Panc1 (cell line): ENCODE data around the gene DOP1A. TPM values are rescaled to one million over a fixed set of nuclear protein-coding genes. Genes with fewer than 3 reads are reported as not detected.

ENCODE experiments used
- ATAC-seq: fragments of 200-7000 bp; cut with Tn5 transposase; 2 replicates; pipeline ENCODE4 v1.9.1; 2020; ENCODE audit warnings: mild to moderate bottlenecking, moderate library complexity
- BruUV-seq: library from RNA; stranded (reverse); fragments of 400-500 nt; replicated peaks from 2 replicates; lab custom pipeline; 2021; lab: Mats Ljungman, UMichigan
- CTCF ChIA-PET: fragments of 300-600 bp; sonication (Branson Sonifier 250); formaldehyde crosslinking; loops from one replicate; lab custom pipeline; 2022; ENCODE audit warnings: antibody characterized with exemption; lab: Charles Lee
- POLR2A ChIA-PET: fragments of 300-600 bp; sonication (Branson Sonifier 250); formaldehyde crosslinking; loops from one replicate; lab custom pipeline; 2022; ENCODE audit warnings: antibody characterized with exemption; lab: Charles Lee
- DNase-seq: peaks from one replicate; pipeline ENCODE4 v3.0.0-alpha.2; 2010; ENCODE audit warnings: low read depth, low spot score
- H3K27ac ChIP-seq: 2 replicates; pipeline ENCODE4 v1.5.1; 2011; ENCODE audit warnings: mild to moderate bottlenecking, low read length, inconsistent platforms
- H3K27me3 ChIP-seq: fragments of 200-500 bp; sonication (Bioruptor generic); 2 replicates; pipeline ENCODE4 v1.6.0; 2014; ENCODE audit warnings: low read length, inconsistent platforms; ENCODE audit not compliant: control insufficient read depth, insufficient read depth
- H3K36me3 ChIP-seq: fragments of 200-500 bp; sonication (Bioruptor generic); 2 replicates; pipeline ENCODE4 v1.5.1; 2014; ENCODE audit warnings: inconsistent platforms, mild to moderate bottlenecking, low read length, moderate library complexity; ENCODE audit not compliant: control insufficient read depth, insufficient read depth
- H3K4me1 ChIP-seq: 2 replicates; pipeline ENCODE4 v1.5.1; 2011; ENCODE audit warnings: inconsistent platforms, mild to moderate bottlenecking, low read length, moderate library complexity; ENCODE audit not compliant: control insufficient read depth, insufficient read depth
- H3K4me3 ChIP-seq, 2 experiments: 2 replicates each; pipeline ENCODE4 v1.5.1; 2011 to 2012; ENCODE audit warnings: low read depth in 2 of 2, low read length in 2 of 2, mild to moderate bottlenecking in 2 of 2, inconsistent platforms in 1 of 2, moderate library complexity in 1 of 2
- H3K9me3 ChIP-seq: fragments of 200-500 bp; sonication (Bioruptor generic); 2 replicates; pipeline ENCODE4 v1.5.1; 2014; ENCODE audit warnings: low read depth, mild to moderate bottlenecking, inconsistent platforms, low read length, moderate library complexity; ENCODE audit not compliant: control insufficient read depth, insufficient read depth
- POLR2AphosphoS5 ChIP-seq: IDR thresholded peaks from 2 replicates; pipeline ENCODE4 v1.6.1; 2012; ENCODE audit warnings: mild to moderate bottlenecking, low read depth, low read length, moderate library complexity
- SIN3A ChIP-seq: IDR thresholded peaks from 2 replicates; pipeline ENCODE4 v1.6.1; 2012; ENCODE audit warnings: low read depth, mild to moderate bottlenecking, low read length, moderate library complexity, borderline replicate concordance; ENCODE audit not compliant: insufficient read depth
- TCF7L2 ChIP-seq: IDR thresholded peaks from 2 replicates; pipeline ENCODE4 v1.6.1; 2011; ENCODE audit warnings: mild to moderate bottlenecking, low read depth, low read length, inconsistent platforms
- in situ Hi-C: cut with HindIII; loops from 2 replicates; pipeline ENCODE4 v1.10.0; 2016; ENCODE audit warnings: low sequenced_read_pairs, low pct_unique_long_range_greater_than_20kb
- intact Hi-C: fragments of 100-400 bp; cut with micrococcal nuclease; formaldehyde crosslinking; loops from one replicate; pipeline ENCODE4 v1.10.0; 2022; ENCODE audit not compliant: unreplicated experiment
- total RNA-seq: library from RNA; stranded (reverse); gene quantifications from one replicate; pipeline ENCODE4 v1.2.1, GENCODE V29; 2021; ENCODE audit not compliant: unreplicated experiment
- TF ChIP-seq, protein P1 (sequence below), 2 experiments: IDR thresholded peaks; 2 replicates each; pipeline ENCODE4 v1.6.1; 2011 to 2012; ENCODE audit warnings: low read depth in 2 of 2, control low read depth in 1 of 2, low read length in 1 of 2, mild to moderate bottlenecking in 1 of 2, moderate library complexity in 1 of 2; ENCODE audit not compliant: insufficient read depth in 1 of 2
- TF ChIP-seq, protein P2 (sequence below): fragments of 450-650 bp; IDR thresholded peaks from 2 replicates; pipeline ENCODE4 v1.5.1; 2017; ENCODE audit warnings: mild to moderate bottlenecking

The DOP1A gene
- total RNA-seq, 1 experiment from 2014 or later: 13.4 TPM

DNA sequence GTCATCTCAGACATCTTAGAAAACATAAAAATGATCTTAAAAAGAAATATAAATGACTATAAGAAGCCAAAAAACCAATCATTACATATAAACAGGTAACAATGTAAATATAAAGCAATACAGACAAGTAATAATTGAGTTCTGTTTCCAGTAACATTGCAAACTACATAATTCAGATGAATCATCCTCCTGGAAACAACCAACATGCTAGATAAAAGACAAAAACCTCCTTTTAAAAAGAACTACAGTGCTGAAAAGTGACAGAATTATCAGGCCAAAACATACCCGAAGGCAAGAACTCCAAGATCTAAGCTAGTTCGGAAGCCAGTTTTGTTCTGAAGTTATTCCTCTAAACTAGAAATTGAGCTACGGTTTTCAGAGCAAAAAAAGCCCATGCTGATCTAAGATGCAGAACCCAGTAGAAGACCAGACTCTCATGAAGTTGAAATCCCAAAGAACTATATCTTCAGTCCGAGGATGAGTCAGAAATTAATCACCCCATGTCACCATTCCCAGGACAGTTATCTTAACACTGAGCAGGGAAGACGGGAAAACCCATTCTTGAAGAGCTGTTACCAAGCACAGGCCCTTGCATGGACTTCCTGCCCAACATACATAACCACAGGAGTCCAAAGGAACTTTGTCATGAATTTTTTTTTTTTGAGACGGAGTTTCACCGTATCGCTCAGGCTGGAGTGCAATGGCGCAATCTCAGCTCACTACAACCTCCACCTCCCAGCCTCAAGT lies 115.8 kb downstream of the DOP1A start:
- Histone ChIP-seq H3K4me3 (no peak overlapping the region), H3K4me1 (no peaks in the 10 kb centered on the region), H3K36me3 (peaks cover 36% of the 10 kb centered on the region), H3K27me3 (no peaks in the 10 kb centered on the region), H3K9me3 (no peaks in the 10 kb centered on the region), H3K27ac (no peak overlapping the region)
- CTCF ChIA-PET: no interaction called here
- TF ChIP-seq, protein P1, sequence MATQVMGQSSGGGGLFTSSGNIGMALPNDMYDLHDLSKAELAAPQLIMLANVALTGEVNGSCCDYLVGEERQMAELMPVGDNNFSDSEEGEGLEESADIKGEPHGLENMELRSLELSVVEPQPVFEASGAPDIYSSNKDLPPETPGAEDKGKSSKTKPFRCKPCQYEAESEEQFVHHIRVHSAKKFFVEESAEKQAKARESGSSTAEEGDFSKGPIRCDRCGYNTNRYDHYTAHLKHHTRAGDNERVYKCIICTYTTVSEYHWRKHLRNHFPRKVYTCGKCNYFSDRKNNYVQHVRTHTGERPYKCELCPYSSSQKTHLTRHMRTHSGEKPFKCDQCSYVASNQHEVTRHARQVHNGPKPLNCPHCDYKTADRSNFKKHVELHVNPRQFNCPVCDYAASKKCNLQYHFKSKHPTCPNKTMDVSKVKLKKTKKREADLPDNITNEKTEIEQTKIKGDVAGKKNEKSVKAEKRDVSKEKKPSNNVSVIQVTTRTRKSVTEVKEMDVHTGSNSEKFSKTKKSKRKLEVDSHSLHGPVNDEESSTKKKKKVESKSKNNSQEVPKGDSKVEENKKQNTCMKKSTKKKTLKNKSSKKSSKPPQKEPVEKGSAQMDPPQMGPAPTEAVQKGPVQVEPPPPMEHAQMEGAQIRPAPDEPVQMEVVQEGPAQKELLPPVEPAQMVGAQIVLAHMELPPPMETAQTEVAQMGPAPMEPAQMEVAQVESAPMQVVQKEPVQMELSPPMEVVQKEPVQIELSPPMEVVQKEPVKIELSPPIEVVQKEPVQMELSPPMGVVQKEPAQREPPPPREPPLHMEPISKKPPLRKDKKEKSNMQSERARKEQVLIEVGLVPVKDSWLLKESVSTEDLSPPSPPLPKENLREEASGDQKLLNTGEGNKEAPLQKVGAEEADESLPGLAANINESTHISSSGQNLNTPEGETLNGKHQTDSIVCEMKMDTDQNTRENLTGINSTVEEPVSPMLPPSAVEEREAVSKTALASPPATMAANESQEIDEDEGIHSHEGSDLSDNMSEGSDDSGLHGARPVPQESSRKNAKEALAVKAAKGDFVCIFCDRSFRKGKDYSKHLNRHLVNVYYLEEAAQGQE (IDR thresholded peaks at IDR 0.05; ENCODE audit: insufficient read depth in 1 of 2, low read depth in 2 of 2, low read length in 1 of 2): no peak
- no peak for TF ChIP-seq TCF7L2
- no peak for TF ChIP-seq POLR2AphosphoS5
- TF ChIP-seq, protein P2, sequence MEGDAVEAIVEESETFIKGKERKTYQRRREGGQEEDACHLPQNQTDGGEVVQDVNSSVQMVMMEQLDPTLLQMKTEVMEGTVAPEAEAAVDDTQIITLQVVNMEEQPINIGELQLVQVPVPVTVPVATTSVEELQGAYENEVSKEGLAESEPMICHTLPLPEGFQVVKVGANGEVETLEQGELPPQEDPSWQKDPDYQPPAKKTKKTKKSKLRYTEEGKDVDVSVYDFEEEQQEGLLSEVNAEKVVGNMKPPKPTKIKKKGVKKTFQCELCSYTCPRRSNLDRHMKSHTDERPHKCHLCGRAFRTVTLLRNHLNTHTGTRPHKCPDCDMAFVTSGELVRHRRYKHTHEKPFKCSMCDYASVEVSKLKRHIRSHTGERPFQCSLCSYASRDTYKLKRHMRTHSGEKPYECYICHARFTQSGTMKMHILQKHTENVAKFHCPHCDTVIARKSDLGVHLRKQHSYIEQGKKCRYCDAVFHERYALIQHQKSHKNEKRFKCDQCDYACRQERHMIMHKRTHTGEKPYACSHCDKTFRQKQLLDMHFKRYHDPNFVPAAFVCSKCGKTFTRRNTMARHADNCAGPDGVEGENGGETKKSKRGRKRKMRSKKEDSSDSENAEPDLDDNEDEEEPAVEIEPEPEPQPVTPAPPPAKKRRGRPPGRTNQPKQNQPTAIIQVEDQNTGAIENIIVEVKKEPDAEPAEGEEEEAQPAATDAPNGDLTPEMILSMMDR: no peak
- no peak for TF ChIP-seq SIN3A
- intact Hi-C loops (no loop called here), in situ Hi-C loops (no loop called here)
- POLR2A ChIA-PET: interaction anchor here (1.2 kb wide), 1 partner anchor 53 kb away, joined by 3 read pairs; no protein-coding TSS in a partner anchor
- DNase-seq: no peak
- no TSS peak for BruUV-seq
- no peak for ATAC-seq

DNA sequence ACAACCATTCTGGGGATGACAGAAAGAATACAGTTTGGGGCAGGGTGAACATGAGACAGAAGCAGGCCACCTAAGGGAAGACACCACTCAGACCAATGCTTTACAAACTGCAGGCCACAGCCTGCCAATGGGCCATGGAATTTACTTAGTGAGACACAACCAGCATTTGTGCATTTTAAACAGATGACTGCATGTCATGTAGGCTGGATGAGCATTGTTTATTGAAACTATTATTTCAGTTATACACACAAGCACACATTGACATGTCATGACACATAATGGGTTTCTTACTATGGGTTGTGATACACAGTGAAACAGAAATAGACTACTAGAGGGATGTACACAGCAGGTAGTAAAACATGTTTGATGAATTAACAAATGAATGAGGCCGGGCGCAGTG lies 117.6 kb downstream of the DOP1A start:
- intact Hi-C loops: no loop called here
- ATAC-seq (no peak), DNase-seq (no peak)
- H3K27me3 ChIP-seq: no peaks in the 10 kb centered on the region
- CTCF ChIA-PET: no interaction called here
- POLR2A ChIA-PET: no interaction called here
- no peaks in the 10 kb centered on the region for H3K4me1 ChIP-seq
- in situ Hi-C loops: no loop called here
- no peak overlapping the region for H3K4me3 ChIP-seq
- H3K27ac ChIP-seq: no peak overlapping the region
- no TSS peak for BruUV-seq
- TF ChIP-seq SIN3A (no peak), TCF7L2 (no peak), POLR2AphosphoS5 (no peak)
- TF ChIP-seq, protein P2: no peak
- TF ChIP-seq, protein P1 (IDR thresholded peaks at IDR 0.05; ENCODE audit: insufficient read depth in 1 of 2, low read depth in 2 of 2, low read length in 1 of 2): no peak
- H3K36me3 ChIP-seq: peaks cover 30% of the 10 kb centered on the region
- H3K9me3 ChIP-seq: no peaks in the 10 kb centered on the region
